Upper lobe of left lung (tissue), 4 donors: Measurements from ENCODE around the gene CACFD1.

ENCODE experiments used
- CTCF ChIP-seq, 6 experiments: fragments of 450-650 bp in 4 of 6; fragments of 200-600 bp in 2 of 6; sonication (generic) in 2 of 6; IDR thresholded peaks; one replicate each; pipeline ENCODE4 v1.5.1; 2016 to 2019; ENCODE audit warnings: antibody characterized with exemption in 6 of 6
- POLR2A ChIP-seq, 4 donors: fragments of 450-650 bp; IDR thresholded peaks; one replicate each; pipeline ENCODE4 v1.5.1; 2016 to 2017; ENCODE audit warnings: antibody characterized with exemption in 4 of 4, mild to moderate bottlenecking in 2 of 4
- POLR2AphosphoS5 ChIP-seq, 2 donors: sonication (generic); formaldehyde crosslinking; IDR thresholded peaks; one replicate each; pipeline ENCODE4 v1.5.1; 2017; ENCODE audit warnings: antibody characterized with exemption in 2 of 2

GRCh38 chr9:133476036-133476931 lies 16.5 kb downstream of the CACFD1 start:
- TF ChIP-seq POLR2AphosphoS5 (IDR thresholded peaks at IDR 0.05) (no peak), CTCF (IDR thresholded peaks at IDR 0.05) (no peak), POLR2A (IDR thresholded peaks at IDR 0.05) (no peak)
